ENCODE data around the gene DACT2.
A peak's percentile ranks its signal among the peaks of the same experiment; 100 is the strongest.

GRCh38 chr6:168274037-168274952 is 45.3 kb downstream of the DACT2 start:
- TF ChIP-seq CTCF (IDR thresholded peaks at IDR 0.05) (no peak), POLR2A (IDR thresholded peaks at IDR 0.05) (peak in 2 of 3 donors; percentile 40 to 45)

All from body of pancreas (tissue), 4 donors.